HG02938 (cell line): ENCODE data around the gene SEMA7A.
"Not testable (repeated sequence)": the region's sequence is repeated elsewhere in the genome, so short reads cannot be mapped to it uniquely, and the experiment has no call there.

Experiments used
- ATAC-seq: cut with Tn5 transposase; IDR thresholded peaks from one replicate; pipeline ENCODE4 v1.9.1; 2021; ENCODE audit warnings: mild to moderate bottlenecking, moderate library complexity; ENCODE audit not compliant: unreplicated experiment

The SEMA7A gene

GRCh38 chr15:74376825-74377581, 56.8 kb downstream of the SEMA7A start:
- ATAC-seq, result no peak

GRCh38 chr15:74376226-74376625, 57.5 kb downstream of the SEMA7A start:
- no peak for ATAC-seq

GRCh38 chr15:74375303-74375693, 58.5 kb downstream of the SEMA7A start:
- no peak for ATAC-seq

GRCh38 chr15:74374648-74375302, 59.0 kb downstream of the SEMA7A start:
- no peak for ATAC-seq

- peak; percentile 62 for ATAC-seq
These were observed 59.8 kb downstream of the SEMA7A start for GRCh38 chr15:74373731-74374647.

- ATAC-seq, result no peak
These were observed 60.6 kb downstream of the SEMA7A start for GRCh38 chr15:74373056-74373650.

GRCh38 chr15:74370471-74370870, 63.3 kb downstream of the SEMA7A start:
- ATAC-seq, result no peak

- no peak for ATAC-seq
These were observed 64.0 kb downstream of the SEMA7A start for GRCh38 chr15:74369756-74370155.

GRCh38 chr15:74369084-74369745, 64.5 kb downstream of the SEMA7A start:
- no peak for ATAC-seq

GRCh38 chr15:74368121-74368520, 65.6 kb downstream of the SEMA7A start:
- no peak for ATAC-seq

- no peak for ATAC-seq
These were observed 66.4 kb downstream of the SEMA7A start, which contains the start of gene CYP11A1 for GRCh38 chr15:74367296-74367854. Gene CYP11A1 (minus strand): TSS chr15:74367646. CDS start chr15:74367585, 61 bp downstream.

- ATAC-seq, result no peak
These were observed 67.9 kb downstream of the SEMA7A start for GRCh38 chr15:74365598-74366445.

GRCh38 chr15:74364936-74365597, 68.7 kb downstream of the SEMA7A start:
- ATAC-seq, result no peak

- no peak for ATAC-seq
These were observed 71.3 kb downstream of the SEMA7A start for GRCh38 chr15:74362482-74362881.

GRCh38 chr15:74360855-74361254, 72.9 kb downstream of the SEMA7A start:
- ATAC-seq, result not testable (repeated sequence)

GRCh38 chr15:74359376-74359775, 74.4 kb downstream of the SEMA7A start:
- ATAC-seq, result not testable (repeated sequence)
